Measurements from ENCODE around the gene NDUFB11. TPM values are rescaled to one million over a fixed set of nuclear protein-coding genes. Genes with fewer than 3 reads are reported as not detected.

The NDUFB11 gene
- total RNA-seq, 1 experiment from 2014 or later: 258 TPM

- Histone ChIP-seq H3K27ac (ENCODE audit: low read length) (no peak overlapping the region), H3F3A (ENCODE audit: low read length, unreplicated experiment) (no peaks in the 10 kb centered on the region), H3K9me3 (ENCODE audit: low read length) (no peaks in the 10 kb centered on the region), H3K4me1 (ENCODE audit: insufficient read depth, low read length) (0 out of 2 replicates have a peak, but pooled peaks cover 6% of the 10 kb centered on the region), H3K9me2 (replicated peaks; ENCODE audit: low read length) (no peaks in the 10 kb centered on the region), H3K27me3 (ENCODE audit: low read length) (no peaks in the 10 kb centered on the region), H4K20me1 (ENCODE audit: low read length) (no peaks in the 10 kb centered on the region), H3K4me3 (ENCODE audit: low read length) (no peak overlapping the region), H3K9ac (ENCODE audit: low read length) (no peak overlapping the region), H3K4me2 (ENCODE audit: low read length) (no peak overlapping the region), H3K79me2 (ENCODE audit: low read length) (peaks cover 15% of the 10 kb centered on the region), H2AFZ (ENCODE audit: low read length) (no peak overlapping the region), H3K36me3 (ENCODE audit: low read depth, low read length) (peaks cover 11% of the 10 kb centered on the region)
- peak; percentile 23 for DNase-seq
- POLR2A ChIA-PET (ENCODE audit: unreplicated experiment): interaction anchor here (0.6 kb wide), 1 partner anchor 30 kb away, joined by 3 read pairs; no protein-coding TSS in a partner anchor
- CTCF ChIA-PET: no interaction called here
- intact Hi-C loops (cut with micrococcal nuclease): no loop called here
- no peak for TF ChIP-seq CTCF (conservative IDR thresholded peaks at IDR 0.05; ENCODE audit: low read depth, low read length)
- no peak for TF ChIP-seq EZH2 (IDR thresholded peaks at IDR 0.05; ENCODE audit: low read length, unreplicated experiment)
- no peak for TF ChIP-seq EZH2phosphoT487 (IDR thresholded peaks at IDR 0.05; ENCODE audit: borderline replicate concordance, low read length)
- no peak for ATAC-seq
- no TSS peak for BruUV-seq (replicated peaks)
Observed at GRCh38 chrX:47187106-47187677, 42.7 kb upstream of the NDUFB11 start.

GRCh38 chrX:47186096-47186740, 41.7 kb upstream of the NDUFB11 start:
- peaks cover 15% of the 10 kb centered on the region for H3K36me3 ChIP-seq (ENCODE audit: low read depth, low read length)
- no peaks in the 10 kb centered on the region for H3K9me2 ChIP-seq (replicated peaks; ENCODE audit: low read length)
- ChIA-PET CTCF (no interaction called here), POLR2A (ENCODE audit: unreplicated experiment) (interaction anchor here (0.6 kb wide), 1 partner anchor 31 kb away, joined by 3 read pairs; no protein-coding TSS in a partner anchor)
- no peak overlapping the region for H2AFZ ChIP-seq (ENCODE audit: low read length)
- H3K27ac ChIP-seq (ENCODE audit: low read length): no peak overlapping the region
- H3K79me2 ChIP-seq (ENCODE audit: low read length): peaks cover 6% of the 10 kb centered on the region
- no peak overlapping the region for H3K9ac ChIP-seq (ENCODE audit: low read length)
- H3K4me1 ChIP-seq (ENCODE audit: insufficient read depth, low read length): 0 out of 2 replicates have a peak, but pooled peaks cover 3% of the 10 kb centered on the region
- H3K9me3 ChIP-seq (ENCODE audit: low read length): no peaks in the 10 kb centered on the region
- no peaks in the 10 kb centered on the region for H4K20me1 ChIP-seq (ENCODE audit: low read length)
- TSS peak; percentile 25 for BruUV-seq (replicated peaks)
- no peak for DNase-seq
- H3K27me3 ChIP-seq (ENCODE audit: low read length): no peaks in the 10 kb centered on the region
- TF ChIP-seq EZH2 (IDR thresholded peaks at IDR 0.05; ENCODE audit: low read length, unreplicated experiment) (no peak), EZH2phosphoT487 (IDR thresholded peaks at IDR 0.05; ENCODE audit: borderline replicate concordance, low read length) (no peak), CTCF (conservative IDR thresholded peaks at IDR 0.05; ENCODE audit: low read depth, low read length) (no peak)
- ATAC-seq: no peak
- intact Hi-C loops (cut with micrococcal nuclease): no loop called here
- H3K4me3 ChIP-seq (ENCODE audit: low read length): no peak overlapping the region
- H3F3A ChIP-seq (ENCODE audit: low read length, unreplicated experiment): no peaks in the 10 kb centered on the region
- no peak overlapping the region for H3K4me2 ChIP-seq (ENCODE audit: low read length)

- Histone ChIP-seq H3K36me3 (ENCODE audit: low read depth, low read length) (peaks cover 15% of the 10 kb centered on the region), H3K4me2 (ENCODE audit: low read length) (no peak overlapping the region), H3K9me3 (ENCODE audit: low read length) (no peaks in the 10 kb centered on the region), H3F3A (ENCODE audit: low read length, unreplicated experiment) (no peaks in the 10 kb centered on the region), H3K27ac (ENCODE audit: low read length) (no peak overlapping the region), H3K79me2 (ENCODE audit: low read length) (no peaks in the 10 kb centered on the region), H3K9ac (ENCODE audit: low read length) (no peak overlapping the region), H3K27me3 (ENCODE audit: low read length) (no peaks in the 10 kb centered on the region), H3K4me3 (ENCODE audit: low read length) (no peak overlapping the region), H2AFZ (ENCODE audit: low read length) (no peak overlapping the region), H4K20me1 (ENCODE audit: low read length) (no peaks in the 10 kb centered on the region), H3K4me1 (ENCODE audit: insufficient read depth, low read length) (0 out of 2 replicates have a peak, but pooled peaks cover under 1% of the 10 kb centered on the region), H3K9me2 (replicated peaks; ENCODE audit: low read length) (no peaks in the 10 kb centered on the region)
- DNase-seq: no peak
- ATAC-seq: no peak
- intact Hi-C loops (cut with micrococcal nuclease): no loop called here
- TF ChIP-seq EZH2 (IDR thresholded peaks at IDR 0.05; ENCODE audit: low read length, unreplicated experiment) (no peak), CTCF (conservative IDR thresholded peaks at IDR 0.05; ENCODE audit: low read depth, low read length) (no peak), EZH2phosphoT487 (IDR thresholded peaks at IDR 0.05; ENCODE audit: borderline replicate concordance, low read length) (no peak)
- POLR2A ChIA-PET (ENCODE audit: unreplicated experiment): no interaction called here
- no TSS peak for BruUV-seq (replicated peaks)
- CTCF ChIA-PET: no interaction called here
Observed at GRCh38 chrX:47185241-47185640, 40.7 kb upstream of the NDUFB11 start.

Data from PC-3 (cell line).